Measurements from ENCODE around the gene RGL1. TPM values are rescaled to one million over a fixed set of nuclear protein-coding genes. Genes with fewer than 3 reads are reported as not detected.

The RGL1 gene
- total and polyA plus RNA-seq, 2 donors (not counting 3 experiments of a cell fraction or from before 2014, with no cell fraction given), result 19.8 to 35.3 TPM

DNA sequence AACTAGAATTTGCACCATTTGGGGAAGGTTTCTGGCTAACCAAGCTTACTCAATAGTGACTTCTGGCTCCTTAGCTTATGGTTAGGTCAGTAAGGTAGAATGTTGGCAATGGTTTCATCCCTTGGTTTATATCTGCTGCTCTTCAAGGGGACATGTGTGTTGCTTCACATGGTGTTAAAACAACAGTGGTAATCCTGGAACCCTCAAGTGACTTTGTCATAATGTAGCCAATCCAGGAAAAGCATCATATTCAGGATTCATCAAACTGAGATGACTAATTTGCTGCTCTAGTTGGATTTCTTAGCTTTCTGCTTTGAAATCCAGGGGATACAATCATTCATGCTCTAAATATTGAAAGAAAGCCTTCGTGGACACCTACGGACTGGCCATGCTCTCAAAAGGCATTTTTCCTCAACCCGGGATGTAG lies 108.7 kb downstream of the RGL1 start:
- dilution Hi-C loops (cut with MboI; ENCODE audit: extremely low pct_ligation_motif_present, low sequenced_read_pairs) (no loop called here), intact Hi-C loops (cut with micrococcal nuclease) (no loop called here)
- no peaks in the 10 kb centered on the region for H3K9me3 ChIP-seq (replicated peaks; ENCODE audit: control insufficient read depth, insufficient read depth, low read length)
- peaks cover 32% of the 10 kb centered on the region for H3K4me1 ChIP-seq (ENCODE audit: control insufficient read depth, extremely low read depth, insufficient read depth, low read length)
- H4K20me1 ChIP-seq (replicated peaks; ENCODE audit: control insufficient read depth, extremely low read depth, insufficient read depth, low read length), result no peaks in the 10 kb centered on the region
- ChIA-PET CTCF (interaction anchor here (1.2 to 5.1 kb wide), 8 partner anchors 24 to 260 kb away, joined by 3 to 307 read pairs (median 6); partner anchors contain the start of genes APOBEC4 and RGL1), POLR2A (no interaction called here)
- no TSS peak for BruUV-seq (replicated peaks)
- H3K36me3 ChIP-seq (ENCODE audit: control insufficient read depth in 2 of 2, extremely low read depth in 1 of 2, insufficient read depth in 2 of 2, low read length in 2 of 2), result peaks cover 8 to 14% of the 10 kb centered on the region in 2 experiments
- H3K79me2 ChIP-seq (ENCODE audit: control insufficient read depth, insufficient read depth, low read length), result no peaks in the 10 kb centered on the region
- H3K9ac ChIP-seq (replicated peaks; ENCODE audit: extremely low read depth, insufficient read depth, low read length), result no peak overlapping the region
- no peak overlapping the region for H3K4me2 ChIP-seq (ENCODE audit: insufficient read depth, low read length)
- no peaks in the 10 kb centered on the region for H3K9me1 ChIP-seq (replicated peaks; ENCODE audit: control insufficient read depth, extremely low read depth, insufficient read depth, low read length)
- H3K27ac ChIP-seq (ENCODE audit: insufficient read depth, low read depth, low read length), result peak overlapping the region; percentile 25
- H3K4me3 ChIP-seq (replicated peaks in 1 of 3; ENCODE audit: insufficient read depth in 1 of 3, low read depth in 1 of 3, low read length in 3 of 3), result no peak overlapping the region
- no peaks in the 10 kb centered on the region for H3K27me3 ChIP-seq (ENCODE audit: control insufficient read depth in 2 of 2, insufficient read depth in 2 of 2, low read length in 2 of 2)
- no peak overlapping the region for H2AFZ ChIP-seq (ENCODE audit: low read depth, low read length)
- TF ChIP-seq FOS (IDR thresholded peaks at IDR 0.05; ENCODE audit: borderline replicate concordance, insufficient read depth, low read length), result peak; percentile 6
- no peak for TF ChIP-seq POLR2A (IDR thresholded peaks at IDR 0.05; ENCODE audit: low read depth, low read length)
- DNase-seq (ENCODE audit: low read depth, low spot score) (no peak), FAIRE-seq (peak; percentile 69)

DNA sequence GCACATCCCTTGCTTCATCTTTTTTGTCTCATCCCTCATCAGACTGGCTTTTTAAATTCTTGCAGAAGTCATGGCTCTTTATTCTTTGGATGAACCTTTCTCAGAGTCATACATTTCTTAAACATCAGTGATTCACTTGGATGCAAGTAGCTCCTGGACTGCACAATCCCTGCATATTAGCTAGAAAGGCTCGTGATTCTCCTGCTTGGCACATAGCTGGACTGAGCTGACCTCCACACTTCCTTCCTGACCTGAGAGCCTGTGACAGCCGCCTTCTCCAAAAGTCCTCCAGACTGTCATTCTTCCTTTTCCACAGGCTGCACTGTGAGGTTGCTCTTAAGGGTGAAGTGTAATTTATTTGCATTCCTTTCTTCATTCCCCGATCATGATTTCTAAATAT lies 109.4 kb downstream of the RGL1 start:
- H3K9me1 ChIP-seq (replicated peaks; ENCODE audit: control insufficient read depth, extremely low read depth, insufficient read depth, low read length), result no peaks in the 10 kb centered on the region

More for the DNA sequence above, 109.4 kb downstream of the RGL1 start:
- Histone ChIP-seq H3K4me2 (ENCODE audit: insufficient read depth, low read length) (peak overlapping the region; percentile 57), H3K4me3 (replicated peaks in 1 of 3; ENCODE audit: insufficient read depth in 1 of 3, low read depth in 1 of 3, low read length in 3 of 3) (no peak overlapping the region), H3K36me3 (ENCODE audit: control insufficient read depth in 2 of 2, extremely low read depth in 1 of 2, insufficient read depth in 2 of 2, low read length in 2 of 2) (peaks cover 6 to 14% of the 10 kb centered on the region in 2 experiments), H3K9ac (replicated peaks; ENCODE audit: extremely low read depth, insufficient read depth, low read length) (peak overlapping the region; percentile 37), H3K4me1 (ENCODE audit: control insufficient read depth, extremely low read depth, insufficient read depth, low read length) (peaks cover 32% of the 10 kb centered on the region), H3K9me3 (replicated peaks; ENCODE audit: control insufficient read depth, insufficient read depth, low read length) (no peaks in the 10 kb centered on the region), H3K27ac (ENCODE audit: insufficient read depth, low read depth, low read length) (peak overlapping the region; percentile 59), H2AFZ (ENCODE audit: low read depth, low read length) (no peak overlapping the region), H4K20me1 (replicated peaks; ENCODE audit: control insufficient read depth, extremely low read depth, insufficient read depth, low read length) (no peaks in the 10 kb centered on the region), H3K79me2 (ENCODE audit: control insufficient read depth, insufficient read depth, low read length) (no peaks in the 10 kb centered on the region), H3K27me3 (ENCODE audit: control insufficient read depth in 2 of 2, insufficient read depth in 2 of 2, low read length in 2 of 2) (no peaks in the 10 kb centered on the region)
- ChIA-PET CTCF (interaction anchor here (0.7 to 5.1 kb wide), 20 partner anchors 25 to 281 kb away, joined by 3 to 307 read pairs (median 6); partner anchors contain the start of genes APOBEC4, ARPC5 and RGL1), POLR2A (no interaction called here)
- DNase-seq (ENCODE audit: low read depth, low spot score) (peak; percentile 62), FAIRE-seq (peak; percentile 94)
- BruUV-seq (replicated peaks), result no TSS peak
- intact Hi-C loops (cut with micrococcal nuclease), result loop anchor here (2.0 kb wide), 2 partner anchors 33 to 71 kb away; no protein-coding TSS in a partner anchor
- no peak for TF ChIP-seq MYC (IDR thresholded peaks at IDR 0.05; ENCODE audit: low read depth, low read length)
- peak; percentile 29 for TF ChIP-seq FOS (IDR thresholded peaks at IDR 0.05; ENCODE audit: borderline replicate concordance, insufficient read depth, low read length)
- peak; percentile 41 for TF ChIP-seq POLR2AphosphoS5 (IDR thresholded peaks at IDR 0.05; ENCODE audit: insufficient read depth, low read depth, low read length)
- dilution Hi-C loops (cut with MboI; ENCODE audit: extremely low pct_ligation_motif_present, low sequenced_read_pairs), result no loop called here

All from endothelial cell of umbilical vein (primary cell).